Measurements from ENCODE around the gene OSTC. TPM values are rescaled to one million over a fixed set of nuclear protein-coding genes. Genes with fewer than 3 reads are reported as not detected.
A peak's percentile ranks its signal among the peaks of the same experiment; 100 is the strongest.

Gene OSTC
- 205 and 289 TPM in 2 replicates for total RNA-seq

GRCh38 chr4:108650212-108651013 is at the start of gene OSTC:
OSTC (plus strand) TSS chr4:108650599; CDS start chr4:108650656, 57 bp downstream.
- DNase-seq: peak; percentile 98

DNA sequence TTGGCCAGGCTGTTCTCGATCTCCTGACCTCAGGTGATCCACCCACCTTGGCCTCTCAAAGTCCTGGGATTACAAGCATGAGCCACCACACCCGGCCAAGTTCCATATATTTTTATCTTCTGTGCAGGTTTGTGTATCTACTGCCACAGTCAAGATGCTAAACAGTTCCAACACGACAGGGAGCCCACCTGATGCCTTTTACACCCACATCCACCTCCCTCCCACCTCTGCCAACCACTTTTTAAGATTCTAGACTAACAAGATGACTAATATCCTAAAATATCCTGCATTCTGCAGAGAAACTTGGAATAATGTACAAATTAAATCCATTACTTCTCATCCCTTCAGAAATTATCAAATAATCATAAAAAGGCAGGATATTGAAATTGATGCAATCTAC is 49.3 kb upstream of the OSTC start:
- no peak for DNase-seq

DNA sequence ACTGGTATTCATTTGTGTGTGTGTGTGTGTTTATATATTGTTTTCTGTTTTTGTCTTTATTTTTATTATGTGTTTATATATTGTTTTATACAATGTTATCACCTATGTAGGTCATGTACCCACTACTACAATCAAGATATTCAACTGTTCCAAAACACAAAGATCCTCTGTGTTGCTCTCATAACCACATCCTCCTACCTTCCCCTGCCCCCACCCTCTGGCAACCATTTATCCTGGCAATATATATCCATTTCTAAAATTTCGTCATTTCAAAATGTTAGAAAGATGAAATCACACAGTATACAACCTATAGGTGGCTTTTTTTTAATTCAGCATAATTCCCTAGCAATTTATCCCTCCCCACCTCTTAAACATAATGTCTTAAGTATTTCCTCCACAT is 48.9 kb upstream of the OSTC start:
- no peak for DNase-seq

GRCh38 chr4:108602163-108602562 is 48.2 kb upstream of the OSTC start:
- no peak for DNase-seq

- DNase-seq: no peak
These were observed 43.2 kb upstream of the OSTC start for GRCh38 chr4:108607079-108607815.

DNA sequence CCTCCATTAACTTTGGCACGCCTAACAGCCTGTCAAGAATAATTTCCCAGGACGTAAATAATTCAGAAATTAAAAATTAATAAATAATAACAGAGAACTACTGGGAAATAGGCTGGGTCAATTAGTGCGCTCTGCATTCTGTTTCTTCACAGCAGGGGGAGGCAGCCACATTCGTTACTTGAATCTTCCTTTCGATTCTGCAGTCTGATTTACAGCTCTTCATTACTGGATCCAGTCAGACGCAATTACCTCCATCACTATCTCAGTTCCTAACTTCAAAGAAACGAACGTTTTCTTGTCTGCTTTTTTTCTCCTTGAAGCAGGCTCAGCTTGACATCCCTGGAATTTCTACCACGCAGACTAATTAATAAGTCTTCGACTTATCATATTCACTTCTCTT is 39.0 kb upstream of the OSTC start:
- DNase-seq: no peak

DNA sequence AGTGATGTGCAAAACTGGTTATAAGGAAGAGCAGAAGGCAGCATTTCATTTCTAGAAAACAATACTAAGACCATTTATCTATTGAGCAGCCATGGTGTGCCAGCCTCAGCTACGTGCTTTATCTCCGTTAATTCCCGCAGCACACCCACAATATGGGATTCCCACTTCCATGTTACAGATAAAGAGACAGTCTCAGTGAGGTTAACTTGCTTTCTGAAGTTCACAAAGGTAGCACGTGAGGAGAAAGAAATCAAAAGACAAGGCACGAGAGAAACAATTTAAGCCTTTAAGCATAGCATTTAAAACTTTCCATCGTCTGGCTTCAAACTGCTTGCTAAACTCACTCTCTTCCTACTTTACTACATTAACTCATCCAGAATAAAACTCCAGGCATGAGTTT is 38.0 kb upstream of the OSTC start:
- DNase-seq: no peak

GRCh38 chr4:108619372-108620100 is 30.9 kb upstream of the OSTC start:
- DNase-seq: no peak

GRCh38 chr4:108620101-108620932 is 30.1 kb upstream of the OSTC start, which contains the start of gene RPL34:
RPL34 (plus strand) TSS chr4:108620576; CDS start chr4:108621960, 1,384 bp downstream.
- peak; percentile 99 for DNase-seq

DNA sequence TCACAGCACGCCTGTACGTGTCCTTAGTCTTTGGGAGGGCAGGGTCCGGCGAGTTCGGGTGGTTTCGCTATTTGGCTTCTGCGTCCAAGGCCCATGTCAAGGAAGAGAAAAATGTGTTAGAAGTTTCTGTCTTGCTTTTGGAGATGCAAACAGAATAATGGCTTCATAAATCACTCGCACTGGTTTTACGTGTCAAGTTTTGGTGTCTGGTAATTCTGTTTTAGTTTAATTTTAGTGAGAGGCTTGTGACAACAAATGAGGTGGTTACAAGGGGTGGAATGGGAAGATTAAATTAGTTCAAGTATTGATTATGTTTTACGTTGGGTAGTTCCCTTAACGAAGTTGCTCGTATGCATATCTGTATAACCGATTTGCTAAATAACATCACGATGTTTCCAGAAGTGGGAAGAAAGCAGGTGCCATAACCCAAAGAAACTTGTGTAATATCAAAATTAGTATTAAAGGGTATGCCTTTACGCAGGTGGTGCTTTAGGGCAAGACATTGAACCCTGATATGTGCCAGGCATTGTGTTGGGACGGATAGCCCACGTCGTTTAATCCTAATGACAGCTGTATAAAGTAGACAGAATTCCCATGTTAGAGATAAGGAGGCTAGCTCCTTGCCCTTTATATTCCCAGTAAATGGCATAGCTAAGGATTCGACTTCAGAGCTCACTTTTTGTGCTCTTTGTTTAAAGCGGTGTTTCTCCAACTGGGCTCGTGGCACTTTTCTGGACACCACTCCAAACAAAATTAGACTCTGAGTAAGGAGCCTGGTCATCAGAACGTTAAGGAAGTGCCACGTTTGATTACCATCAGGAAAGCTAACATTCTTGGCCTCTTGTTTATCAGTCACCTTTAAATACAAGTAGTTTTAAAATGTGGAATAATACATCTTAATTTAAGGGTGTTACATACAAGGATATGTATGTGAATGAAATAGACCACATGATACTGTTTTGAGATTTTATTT is 29.2 kb upstream of the OSTC start:
- peak; percentile 59 for DNase-seq

- DNase-seq: no peak
These were observed 28.4 kb upstream of the OSTC start for GRCh38 chr4:108622022-108622421.

GRCh38 chr4:108622828-108623227 is 27.6 kb upstream of the OSTC start:
- no peak for DNase-seq

DNA sequence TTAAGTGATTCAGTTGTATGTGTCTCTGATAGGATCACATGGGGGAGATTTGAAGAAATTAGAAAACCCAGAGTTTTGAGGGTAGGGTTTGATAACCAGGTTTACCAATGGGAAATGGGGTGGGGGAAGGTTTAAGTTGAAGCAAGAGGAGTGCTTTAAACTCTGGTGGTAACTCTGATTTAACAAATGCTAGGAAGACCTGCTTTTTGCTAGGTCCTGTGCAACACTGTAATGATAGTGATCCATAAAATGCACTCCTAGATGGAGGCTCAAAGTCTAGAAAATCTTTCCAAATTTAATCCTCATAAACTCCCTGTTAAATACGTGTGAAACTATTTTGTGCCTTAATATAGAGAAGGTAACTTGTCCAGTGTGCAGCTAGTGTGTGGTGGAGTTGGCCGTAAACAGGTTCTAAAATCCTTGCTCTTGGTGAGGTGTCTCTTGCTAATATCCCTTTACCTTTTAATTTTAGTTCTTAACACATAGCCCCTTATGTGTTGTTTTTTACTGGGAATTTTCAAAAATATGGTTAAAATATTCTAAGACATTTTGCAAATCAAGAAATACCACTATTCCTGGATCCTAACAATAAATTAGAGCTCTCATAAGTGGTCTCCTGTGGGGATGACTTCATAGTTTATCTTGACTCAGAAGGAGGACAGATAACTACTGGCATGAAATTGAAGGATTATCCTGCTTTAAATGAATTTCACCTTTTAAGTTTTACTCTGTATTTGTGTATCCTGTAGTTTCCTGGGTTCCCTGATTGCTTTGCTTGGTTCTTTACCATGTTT is 25.9 kb upstream of the OSTC start:
- no peak for DNase-seq

GRCh38 chr4:108626056-108626455 is 24.3 kb upstream of the OSTC start:
- no peak for DNase-seq

DNA sequence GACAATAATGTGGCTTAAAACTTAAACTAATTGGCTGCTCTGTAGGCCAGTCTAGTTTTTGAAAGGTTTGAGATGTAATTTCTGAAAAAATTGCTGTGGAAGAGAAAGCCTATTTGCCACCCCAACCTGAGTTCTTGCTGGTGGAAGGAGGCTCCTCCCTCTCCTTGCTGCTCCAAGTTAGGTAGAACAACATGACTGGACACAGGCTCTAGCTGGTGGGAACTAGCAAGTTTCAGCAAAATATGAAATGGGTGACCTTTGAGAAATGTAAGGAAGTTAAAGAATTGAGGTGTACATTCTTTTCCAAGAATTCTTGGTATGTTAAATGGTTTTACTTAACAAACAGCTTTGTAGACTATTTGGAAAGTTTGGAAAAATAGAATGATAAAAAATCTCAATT is 22.0 kb upstream of the OSTC start:
- DNase-seq: no peak

DNA sequence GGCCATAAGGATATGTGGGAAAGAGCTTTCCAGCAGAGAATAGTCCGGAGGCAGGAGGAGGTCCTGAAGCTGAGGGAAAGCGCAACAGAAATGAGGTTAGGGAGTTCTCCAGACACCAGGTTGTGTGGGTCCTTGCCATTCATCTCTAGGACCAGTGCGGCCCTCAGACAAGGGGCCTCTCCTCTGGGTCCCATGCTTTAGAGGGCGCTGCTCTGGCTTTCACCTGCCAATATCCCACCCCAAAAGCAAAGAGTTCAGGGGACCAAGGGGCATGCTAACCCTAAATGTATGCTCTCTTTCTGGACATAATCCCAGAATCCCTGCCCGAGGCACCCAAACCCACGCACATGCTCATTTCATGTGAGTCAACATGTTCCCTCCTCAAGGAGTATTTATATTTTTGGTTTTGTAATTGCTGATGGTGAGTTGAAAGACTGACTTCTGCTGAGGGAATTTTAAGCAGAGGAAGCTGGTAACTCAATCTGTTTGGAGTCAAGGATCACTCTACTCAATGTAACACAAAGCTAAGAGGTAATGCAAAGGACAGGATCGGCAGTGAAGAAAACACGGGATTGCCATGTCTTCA is 15.2 kb upstream of the OSTC start:
- DNase-seq: no peak

DNA sequence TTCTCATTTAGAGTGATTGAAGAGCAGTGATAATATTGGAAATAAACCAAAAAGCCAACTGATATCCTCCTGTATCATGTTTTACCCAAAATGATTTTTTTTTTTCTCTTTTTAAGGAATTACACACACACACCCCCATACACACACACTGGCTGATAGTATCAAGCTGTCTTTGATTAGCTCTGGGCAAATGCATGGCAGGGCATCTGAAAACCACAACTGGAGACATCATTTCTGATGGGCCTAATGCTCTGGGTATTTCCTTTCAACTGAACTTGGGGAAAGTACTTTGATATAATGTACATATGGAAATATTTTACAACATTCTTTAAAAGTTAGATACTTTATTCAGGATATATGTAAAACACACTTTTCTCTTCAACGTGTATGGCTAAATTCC is 14.2 kb upstream of the OSTC start:
- no peak for DNase-seq

- DNase-seq: peak; percentile 18
These were observed 12.5 kb upstream of the OSTC start for GRCh38 chr4:108637856-108638255.

DNA sequence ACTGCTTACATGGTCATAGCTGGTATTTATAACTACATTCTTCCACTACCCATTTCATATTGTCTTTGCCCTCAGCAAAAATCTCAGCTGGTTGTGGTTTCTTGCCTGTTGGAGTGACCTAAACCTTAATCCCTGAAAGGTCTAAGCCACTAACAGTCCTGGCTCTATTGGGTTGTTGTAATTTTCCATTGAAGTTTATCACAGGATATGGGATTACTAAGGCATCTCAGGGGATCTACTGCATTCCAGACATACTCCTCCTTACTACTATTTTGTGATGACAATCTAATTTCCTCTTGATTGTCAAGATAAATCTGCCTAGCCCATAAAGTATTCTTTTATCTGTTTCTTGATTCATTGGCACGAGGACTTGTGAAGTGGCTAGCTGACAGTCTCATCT is 6.2 kb upstream of the OSTC start:
- DNase-seq: peak; percentile 57

DNA sequence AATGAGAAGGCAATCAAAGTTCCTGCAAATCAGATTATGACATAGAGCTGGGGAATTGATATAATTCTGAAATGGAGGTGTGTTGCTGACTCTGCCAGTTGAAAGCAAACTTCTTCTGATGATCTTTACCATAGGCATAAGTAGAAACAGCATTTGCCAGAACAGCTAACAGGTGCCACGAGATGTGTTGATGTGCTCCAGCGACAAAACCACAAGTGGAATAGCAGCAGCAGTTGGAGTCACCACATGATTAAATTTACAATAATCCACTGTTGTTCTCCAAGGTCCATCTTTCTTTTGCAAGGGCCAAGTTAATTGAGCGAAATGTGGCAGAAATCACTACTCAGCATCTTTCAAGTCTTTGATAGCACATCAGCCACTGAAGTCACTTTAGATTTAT is 3.7 kb upstream of the OSTC start:
- DNase-seq: no peak

Measured in dermis blood vessel endothelial cell (primary cell).